DMS153 treated with DMSO at 0.1 percent for 48 hours (cell line): ENCODE measurements around the gene PRDM16.

ENCODE experiments used
- DNase-seq: peaks from one replicate; lab custom pipeline; 2025; ENCODE audit not compliant: unreplicated experiment; lab: John Stamatoyannopoulos, UW

PRDM16 gene

DNA sequence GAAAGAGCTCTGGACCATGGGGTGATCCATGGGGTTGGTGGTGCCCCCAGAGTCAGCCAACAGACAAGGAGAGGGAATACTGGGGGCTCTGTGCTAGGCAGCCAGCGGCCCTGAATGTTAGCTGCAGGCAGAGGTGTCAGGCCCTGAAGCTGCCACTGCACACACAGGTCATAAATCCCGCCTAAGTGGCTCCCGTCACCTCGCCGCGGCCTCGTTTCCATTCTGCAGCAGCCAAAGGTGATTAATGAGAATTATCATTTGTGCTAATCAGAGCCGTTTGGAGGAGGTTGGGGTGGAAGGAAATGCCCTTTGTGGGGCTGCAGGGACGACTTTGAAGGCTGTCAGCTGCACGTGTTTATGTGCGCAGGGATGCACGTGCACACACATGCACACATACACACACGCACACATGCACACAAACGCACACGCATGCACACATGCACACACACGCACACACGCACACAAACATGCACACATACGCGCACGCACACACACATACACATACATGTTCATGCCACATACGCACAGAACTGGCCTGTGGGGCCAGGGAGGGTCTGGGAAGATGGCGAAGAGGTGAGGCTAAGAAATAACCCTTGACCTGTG is 296.6 kb downstream of the PRDM16 start:
- DNase-seq = peak; percentile 21

- DNase-seq = no peak
Measured at GRCh38 chr1:3366126-3367051, 297.4 kb downstream of the PRDM16 start.

- DNase-seq = no peak
Measured at GRCh38 chr1:3367376-3367775, 298.4 kb downstream of the PRDM16 start.

DNA sequence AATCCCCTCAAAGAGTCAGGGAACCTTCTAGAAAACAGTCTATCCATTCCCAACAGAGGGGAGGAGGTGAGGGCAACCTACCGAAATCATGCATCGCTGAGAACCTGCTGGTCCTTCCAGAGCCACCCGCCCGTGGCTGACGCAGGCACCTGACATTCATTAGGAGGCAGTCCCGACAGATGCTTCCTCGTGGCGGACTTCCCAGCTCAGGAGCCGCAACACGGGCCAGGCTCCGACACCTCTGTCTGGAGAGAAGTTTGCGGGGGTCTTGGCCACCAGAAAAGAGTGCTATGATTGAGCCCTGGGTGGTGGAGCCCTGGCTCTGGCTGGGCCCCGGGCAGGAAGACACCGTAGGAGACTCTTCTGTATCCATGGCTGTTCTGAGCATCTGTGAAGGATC is 299.1 kb downstream of the PRDM16 start:
- DNase-seq = no peak

DNA sequence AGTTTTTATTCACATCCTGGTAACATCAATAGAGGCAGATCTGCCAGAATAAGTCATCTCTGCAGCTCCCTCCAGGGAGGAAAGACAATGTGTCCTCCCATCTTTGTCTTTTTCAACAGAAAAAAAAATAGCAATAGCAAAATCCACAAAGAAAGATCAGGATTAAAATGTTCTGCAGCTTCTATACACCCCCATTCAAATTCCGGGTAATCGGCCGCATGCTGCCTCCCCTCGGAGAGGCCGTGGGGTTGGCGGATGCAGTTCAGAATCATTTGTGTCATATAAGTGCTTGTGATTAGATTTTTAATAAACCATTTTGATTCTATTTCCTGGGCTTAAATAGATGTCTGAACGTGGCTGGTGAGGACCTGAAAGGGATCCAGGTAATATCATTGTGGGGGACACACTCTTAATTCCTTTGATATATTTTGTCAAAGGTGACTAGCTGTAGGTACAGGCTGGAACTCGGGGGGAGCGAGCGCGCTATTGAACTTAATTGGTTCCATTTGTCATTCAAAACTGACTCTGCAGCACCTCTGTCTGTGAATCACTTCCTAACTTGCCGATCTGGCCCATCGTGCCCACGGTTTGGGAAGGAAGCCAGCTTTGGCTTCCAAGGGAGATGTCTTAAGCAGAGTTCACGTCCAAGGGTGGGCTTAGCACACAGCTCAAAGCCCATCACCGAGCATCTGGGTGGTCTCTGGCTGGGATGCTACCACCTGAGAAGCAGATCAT is 299.9 kb downstream of the PRDM16 start:
- DNase-seq = no peak

GRCh38 chr1:3369446-3370076 is 300.6 kb downstream of the PRDM16 start:
- no peak for DNase-seq

GRCh38 chr1:3370856-3371703 is 302.1 kb downstream of the PRDM16 start:
- no peak for DNase-seq

DNA sequence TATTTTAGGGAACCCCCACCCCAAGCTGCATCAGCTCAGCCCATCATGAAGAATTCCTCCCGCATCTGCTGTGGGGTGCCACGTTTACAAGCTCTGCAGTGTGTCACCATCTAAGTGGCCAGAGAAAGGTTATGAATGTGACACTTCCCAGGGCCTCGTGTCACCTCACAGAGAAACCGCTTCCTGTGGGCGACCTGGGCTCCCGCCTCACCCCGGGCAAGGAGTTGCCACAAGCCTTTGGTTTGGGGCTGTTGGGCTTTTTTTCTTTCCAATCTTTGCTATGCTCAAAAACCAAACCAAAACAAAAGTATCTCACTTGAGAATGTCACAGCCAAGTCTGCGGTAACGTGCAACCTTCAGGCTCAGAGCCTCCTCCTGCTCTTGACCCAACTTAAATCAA is 303.3 kb downstream of the PRDM16 start:
- no peak for DNase-seq

DNA sequence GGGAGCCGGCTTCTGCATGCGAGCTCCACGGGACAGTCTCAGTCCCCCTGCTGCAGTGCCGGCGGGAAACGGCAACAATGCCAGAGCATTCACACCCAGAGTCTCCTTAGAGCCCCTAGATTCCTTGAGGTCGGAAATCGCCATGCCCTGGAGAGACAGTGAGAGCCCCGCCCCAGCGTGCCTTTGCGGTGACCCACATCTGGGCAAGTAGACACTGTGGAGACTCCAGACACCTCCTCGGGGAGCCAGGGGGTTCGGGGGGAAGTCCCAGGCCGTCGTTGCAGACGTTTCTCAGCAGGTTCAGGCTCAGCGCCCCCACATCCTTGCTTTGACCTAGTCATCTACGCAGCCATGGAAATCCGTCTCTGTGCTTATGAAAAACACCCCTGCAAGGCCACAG is 304.2 kb downstream of the PRDM16 start:
- DNase-seq = no peak

- DNase-seq = no peak
Measured at GRCh38 chr1:3373700-3374405, 304.9 kb downstream of the PRDM16 start.

GRCh38 chr1:3375245-3375644 is 306.2 kb downstream of the PRDM16 start:
- DNase-seq = no peak

DNA sequence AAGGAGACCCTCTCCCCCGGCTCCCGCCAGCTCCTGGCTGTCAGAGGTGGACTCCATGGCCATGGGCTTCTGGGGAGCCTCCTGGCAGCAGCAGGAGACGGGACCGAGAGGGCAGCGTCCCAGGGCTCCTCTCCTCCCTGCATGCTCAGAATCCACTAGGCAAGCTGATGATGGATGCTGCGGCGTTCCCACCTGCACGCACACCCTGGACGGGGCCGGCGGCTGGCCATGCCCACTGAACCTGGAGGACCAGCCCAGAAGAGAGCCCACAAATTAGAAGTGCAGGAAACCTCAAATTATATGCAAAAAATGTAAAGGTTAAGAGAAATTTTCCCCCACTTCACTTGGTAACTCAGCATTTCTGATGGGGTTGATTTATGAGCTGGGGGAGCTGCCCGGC is 308.2 kb downstream of the PRDM16 start:
- DNase-seq = no peak

DNA sequence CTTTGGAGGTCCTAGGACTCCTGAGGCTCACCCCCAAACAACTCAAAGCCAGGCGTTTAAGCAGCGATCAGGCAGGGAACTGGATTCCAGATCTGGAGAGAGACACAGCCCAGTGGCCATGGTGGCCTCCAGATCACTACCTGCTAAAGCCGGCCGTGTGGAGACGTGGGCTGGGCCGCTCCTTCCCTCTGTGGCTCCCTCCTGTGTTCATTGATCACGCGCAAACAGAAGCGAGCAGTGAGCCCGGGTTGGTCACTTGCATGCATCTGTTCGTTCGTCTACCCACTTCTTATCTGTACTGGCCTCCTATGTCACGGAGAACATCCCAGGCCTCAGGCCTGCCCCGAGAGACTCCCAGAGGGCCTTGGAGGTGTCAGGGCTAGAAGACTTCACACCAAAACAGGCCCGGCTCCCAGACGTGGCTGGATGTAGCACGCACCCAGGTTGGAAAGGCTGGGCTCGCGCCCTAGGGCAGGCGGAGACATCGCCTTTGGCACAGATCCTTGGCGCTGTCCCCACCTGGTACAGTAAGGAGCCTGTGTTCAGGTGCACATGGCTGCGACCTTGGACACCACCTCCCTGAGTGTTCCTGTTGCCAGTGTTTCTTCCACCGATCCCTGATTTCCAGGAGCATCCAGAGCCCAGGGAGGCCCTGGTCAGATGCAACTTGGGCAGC is 308.7 kb downstream of the PRDM16 start:
- DNase-seq = no peak

- no peak for DNase-seq
Measured at GRCh38 chr1:3378411-3379208, 309.6 kb downstream of the PRDM16 start.

DNA sequence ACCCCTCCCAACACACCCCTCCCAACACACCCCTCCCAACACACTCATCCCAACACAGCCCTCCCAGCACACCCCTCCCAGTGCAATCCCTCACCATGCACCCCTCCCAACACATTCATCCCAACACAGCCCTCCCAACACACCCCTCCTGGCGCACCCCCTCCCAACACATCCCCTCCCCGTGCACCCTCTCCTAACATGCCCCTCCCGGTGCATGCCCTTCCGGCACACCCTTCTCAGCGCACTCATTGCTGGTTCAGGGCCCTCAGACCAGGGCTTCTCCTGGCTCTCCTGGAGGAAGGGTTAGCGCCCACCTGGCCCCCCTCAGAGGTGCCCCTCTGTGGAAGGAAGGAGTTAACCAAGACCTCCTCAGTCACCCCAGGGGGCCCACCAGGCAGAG is 310.9 kb downstream of the PRDM16 start:
- no peak for DNase-seq

GRCh38 chr1:3380469-3380868 is 311.5 kb downstream of the PRDM16 start:
- no peak for DNase-seq

DNA sequence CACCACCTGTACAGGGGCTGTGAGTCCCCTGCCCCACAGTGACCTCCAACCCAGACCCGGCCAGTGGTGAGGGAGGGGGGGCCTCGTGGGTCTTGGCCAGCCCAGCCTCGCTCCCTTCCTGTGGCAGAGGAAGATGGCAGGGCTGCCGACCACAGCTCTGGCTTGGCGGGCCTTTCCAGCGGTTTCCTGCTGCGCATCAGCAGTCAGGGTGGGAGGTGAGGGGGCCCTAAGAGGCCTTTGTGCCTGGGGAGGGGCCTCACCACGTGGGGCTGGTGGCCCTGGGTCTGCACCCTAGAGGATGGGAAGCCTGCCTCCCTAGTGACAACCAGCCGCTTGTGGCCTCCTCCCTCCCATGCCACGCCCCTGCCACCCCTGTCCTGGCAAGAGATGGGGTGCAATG is 312.9 kb downstream of the PRDM16 start:
- DNase-seq = no peak

DNA sequence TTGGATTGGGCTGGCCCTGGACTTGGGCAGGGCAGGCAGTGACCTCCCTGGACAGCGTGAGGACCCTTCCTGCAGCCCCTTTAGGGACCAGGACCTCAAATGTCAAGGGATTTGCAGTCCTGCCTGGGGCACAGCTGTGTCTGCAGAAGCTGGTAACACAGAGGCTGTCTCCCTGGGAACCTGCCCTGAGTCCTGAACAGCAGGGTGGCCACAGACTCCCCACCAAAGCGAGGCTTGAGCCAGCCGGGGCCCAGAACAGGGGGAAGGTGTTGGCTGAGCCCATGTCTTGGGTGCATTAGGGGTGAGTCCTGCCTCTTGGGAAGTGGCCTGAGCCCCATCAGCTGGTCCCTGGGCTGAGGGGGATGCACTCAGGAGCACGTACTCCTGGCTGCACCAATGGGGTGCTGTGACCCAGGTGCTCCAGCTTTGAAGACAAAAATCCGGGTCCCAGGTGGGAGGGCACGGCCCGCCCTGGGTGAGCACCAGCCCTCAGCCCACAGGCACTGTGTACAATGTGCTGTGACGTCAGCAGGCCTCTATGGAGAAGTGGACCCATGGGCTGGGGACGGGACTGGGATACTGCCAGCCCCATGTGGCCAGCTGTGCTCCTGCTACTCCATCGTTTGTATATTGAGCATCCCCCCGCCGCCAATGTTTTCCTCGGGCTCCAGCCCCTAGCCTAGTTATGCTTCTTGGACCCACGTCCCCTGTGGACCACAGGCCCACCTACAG is 313.5 kb downstream of the PRDM16 start:
- no peak for DNase-seq
